H1 (cell line): Measurements from ENCODE around the gene ALDH4A1. TPM values are rescaled to one million over a fixed set of nuclear protein-coding genes. Genes with fewer than 3 reads are reported as not detected.

Experiments
- CTCF ChIA-PET: fragments of 300-600 bp; sonication (Branson Sonifier 250); formaldehyde crosslinking; loops from one replicate; lab custom pipeline; 2021; ENCODE audit not compliant: partially characterized antibody; lab: Charles Lee
- POLR2A ChIA-PET: fragments of 300-600 bp; sonication (Branson Sonifier 250); formaldehyde crosslinking; loops from one replicate; lab custom pipeline; 2021; ENCODE audit warnings: inconsistent platforms; ENCODE audit not compliant: partially characterized antibody; lab: Charles Lee
- DNase-seq, 2 experiments: peaks; one replicate each; pipeline versions ENCODE4 v3.0.0 to v3.0.0-alpha.2; 2010 to 2022; ENCODE audit warnings: low spot score in 2 of 2, low read depth in 1 of 2, mixed read lengths in 1 of 2
- FAIRE-seq: peaks from 2 replicates; lab custom pipeline; 2011; peaks lifted over from hg19 to GRCh38; lab: Jason Lieb, UNC
- H2AFZ ChIP-seq: 2 replicates; pipeline ENCODE4 v1.8.1; 2012; ENCODE audit warnings: low read length, inconsistent platforms
- H2AK5ac ChIP-seq: 2 replicates; pipeline ENCODE4 v1.6.1; 2013; ENCODE audit warnings: low read depth, low read length
- H2BK120ac ChIP-seq: replicated peaks from 2 replicates; pipeline ENCODE3; 2013; ENCODE audit warnings: low read depth, low read length, inconsistent platforms
- H2BK12ac ChIP-seq: 2 replicates; pipeline ENCODE4 v1.6.1; 2013; ENCODE audit warnings: low read depth, low read length
- H2BK15ac ChIP-seq: 2 replicates; pipeline ENCODE4 v1.6.1; 2013; ENCODE audit warnings: low read length
- H2BK20ac ChIP-seq: 2 replicates; pipeline ENCODE4 v1.6.1; 2013; ENCODE audit warnings: low read length
- H2BK5ac ChIP-seq: 2 replicates; pipeline ENCODE4 v1.6.1; 2013; ENCODE audit warnings: low read depth, low read length
- H3K14ac ChIP-seq: 2 replicates; pipeline ENCODE4 v1.6.1; 2013; ENCODE audit warnings: inconsistent platforms; ENCODE audit not compliant: insufficient read length
- H3K18ac ChIP-seq: 2 replicates; pipeline ENCODE4 v1.6.1; 2013; ENCODE audit warnings: low read length; ENCODE audit errors: extremely low read depth
- H3K23ac ChIP-seq: 2 replicates; pipeline ENCODE4 v1.6.1; 2013; ENCODE audit warnings: inconsistent platforms; ENCODE audit not compliant: insufficient read length
- H3K23me2 ChIP-seq: 2 replicates; pipeline ENCODE4 v1.6.1; 2013; ENCODE audit warnings: low read depth, low read length
- H3K27ac ChIP-seq: 2 replicates; pipeline ENCODE4 v1.6.1; 2011; ENCODE audit warnings: low read depth, low read length, inconsistent platforms
- H3K27me3 ChIP-seq, 4 experiments: replicated peaks in 1 of 4; 1 replicate in 1 of 4; 2 replicates in 3 of 4; pipeline versions ENCODE4 v1.6.1 to v1.8.1; 2011 to 2013; ENCODE audit warnings: low read length in 3 of 4, mild to moderate bottlenecking in 3 of 4, inconsistent platforms in 2 of 4, mixed read lengths in 2 of 4, moderate library complexity in 1 of 4; ENCODE audit not compliant: control insufficient read depth in 3 of 4, insufficient read depth in 3 of 4; ENCODE audit errors: extremely low read depth in 1 of 4
- H3K36me3 ChIP-seq, 4 experiments: 2 replicates each; pipeline versions ENCODE4 v1.6.1 to v1.8.1; 2011 to 2013; ENCODE audit warnings: mild to moderate bottlenecking in 4 of 4, low read length in 3 of 4, moderate library complexity in 2 of 4, control low read depth in 1 of 4, inconsistent platforms in 1 of 4; ENCODE audit not compliant: insufficient read depth in 4 of 4, control insufficient read depth in 2 of 4
- H3K4ac ChIP-seq: replicated peaks from 2 replicates; pipeline ENCODE3; 2013; ENCODE audit warnings: low read length, low read depth, mixed read lengths, inconsistent platforms; ENCODE audit not compliant: insufficient read length
- H3K4me1 ChIP-seq, 4 experiments: replicated peaks in 1 of 4; 1 replicate in 1 of 4; 2 replicates in 3 of 4; pipeline versions ENCODE4 v1.6.1 to v1.8.1; 2011 to 2013; ENCODE audit warnings: low read length in 3 of 4, inconsistent platforms in 2 of 4, mixed read lengths in 1 of 4; ENCODE audit not compliant: insufficient read depth in 4 of 4, control insufficient read depth in 3 of 4
- H3K4me2 ChIP-seq, 2 experiments: 2 replicates each; pipeline versions ENCODE4 v1.6.1 to v1.8.1; 2011 to 2013; ENCODE audit warnings: low read depth in 2 of 2, low read length in 2 of 2, control low read depth in 1 of 2, inconsistent platforms in 1 of 2, mild to moderate bottlenecking in 1 of 2; ENCODE audit not compliant: insufficient read depth in 1 of 2
- H3K4me3 ChIP-seq, 4 experiments: fragments of 200-600, 300-600 bp in 1 of 4; sonication (generic), shearing (Covaris generic), sonication (Bioruptor Twin) in 1 of 4; 2 replicates each; pipeline versions ENCODE4 v1.5.1 to v1.8.1; 2011 to 2016; ENCODE audit warnings: low read length in 4 of 4, low read depth in 3 of 4, control low read depth in 2 of 4, inconsistent platforms in 2 of 4, mild to moderate bottlenecking in 2 of 4, mixed read lengths in 1 of 4, moderate library complexity in 1 of 4; ENCODE audit not compliant: insufficient read depth in 2 of 4; ENCODE audit errors: extremely low read depth in 1 of 4
- H3K56ac ChIP-seq: replicated peaks from 2 replicates; pipeline ENCODE3; 2013; ENCODE audit warnings: low read depth, mild to moderate bottlenecking, mixed read lengths, low read length, inconsistent platforms; ENCODE audit not compliant: insufficient read length
- H3K79me1 ChIP-seq: 2 replicates; pipeline ENCODE4 v1.6.1; 2013; ENCODE audit warnings: low read depth, low read length, control low read depth
- H3K79me2 ChIP-seq, 2 experiments: 2 replicates each; pipeline versions ENCODE4 v1.6.1 to v1.8.1; 2012 to 2013; ENCODE audit warnings: low read length in 2 of 2, mild to moderate bottlenecking in 2 of 2, inconsistent platforms in 1 of 2; ENCODE audit not compliant: insufficient read depth in 2 of 2, control insufficient read depth in 1 of 2
- H3K9ac ChIP-seq, 4 experiments: replicated peaks in 1 of 4; 1 replicate in 1 of 4; 2 replicates in 3 of 4; pipeline versions ENCODE4 v1.6.1 to v1.8.1; 2011 to 2013; ENCODE audit warnings: low read depth in 3 of 4, low read length in 3 of 4, control low read depth in 2 of 4, mild to moderate bottlenecking in 2 of 4, moderate library complexity in 2 of 4, inconsistent platforms in 1 of 4; ENCODE audit errors: extremely low read depth in 1 of 4
- H3K9me3 ChIP-seq, 2 experiments: 2 replicates each; pipeline versions ENCODE4 v1.6.1 to v1.8.1; 2012 to 2013; ENCODE audit warnings: mild to moderate bottlenecking in 2 of 2, moderate library complexity in 2 of 2, control low read depth in 1 of 2, inconsistent platforms in 1 of 2, low read depth in 1 of 2, low read length in 1 of 2, mixed read lengths in 1 of 2; ENCODE audit not compliant: insufficient read depth in 2 of 2
- H4K20me1 ChIP-seq, 2 experiments: replicated peaks in 1 of 2; 2 replicates each; pipeline versions ENCODE3 to v1.8.1; 2011 to 2013; ENCODE audit warnings: inconsistent platforms in 2 of 2, low read length in 2 of 2, mild to moderate bottlenecking in 1 of 2; ENCODE audit not compliant: insufficient read depth in 2 of 2, control insufficient read depth in 1 of 2
- H4K5ac ChIP-seq: 2 replicates; pipeline ENCODE4 v1.6.1; 2013; ENCODE audit warnings: low read length, low read depth, mixed read lengths, inconsistent platforms; ENCODE audit not compliant: insufficient read length
- H4K8ac ChIP-seq: 2 replicates; pipeline ENCODE4 v1.8.0; 2013; ENCODE audit warnings: mild to moderate bottlenecking, moderate library complexity, low read length, inconsistent platforms; ENCODE audit not compliant: insufficient read depth; ENCODE audit errors: extremely low read depth
- H4K91ac ChIP-seq: replicated peaks from 2 replicates; pipeline ENCODE3; 2013; ENCODE audit warnings: low read length, mixed read lengths, inconsistent platforms; ENCODE audit not compliant: insufficient read length
- CTCF ChIP-seq, 3 experiments: IDR thresholded peaks; 1 replicate in 2 of 3; 2 replicates in 1 of 3; pipeline versions ENCODE4 v1.5.1 to v1.6.1; 2011; ENCODE audit warnings: low read length in 3 of 3, mild to moderate bottlenecking in 3 of 3, inconsistent platforms in 2 of 3, low read depth in 1 of 3, moderate library complexity in 1 of 3; ENCODE audit not compliant: insufficient read depth in 1 of 3; ENCODE audit errors: control extremely low read depth in 1 of 3
- FOSL1 ChIP-seq: IDR thresholded peaks from 2 replicates; pipeline ENCODE4 v1.6.1; 2011; ENCODE audit warnings: mild to moderate bottlenecking, low read depth, low read length, moderate library complexity; ENCODE audit not compliant: insufficient read depth
- HDAC2 ChIP-seq, 2 experiments: fragments of 300-600 bp in 1 of 2; sonication (generic) in 1 of 2; IDR thresholded peaks; 2 replicates each; pipeline ENCODE4 v1.6.1; 2011 to 2012; ENCODE audit warnings: low read depth in 2 of 2, low read length in 2 of 2, mild to moderate bottlenecking in 2 of 2, moderate library complexity in 2 of 2, borderline replicate concordance in 1 of 2, inconsistent platforms in 1 of 2
- JUND ChIP-seq: IDR thresholded peaks from 2 replicates; pipeline ENCODE4 v1.6.1; 2011; ENCODE audit warnings: mild to moderate bottlenecking, improper control_type of control experiment, low read length
- PHF8 ChIP-seq: fragments of 200-600 bp; sonication (generic); conservative IDR thresholded peaks from 2 replicates; pipeline ENCODE4 v1.7.1; 2012; ENCODE audit warnings: low read depth, mild to moderate bottlenecking, inconsistent platforms, low read length, moderate library complexity
- RFX5 ChIP-seq: IDR thresholded peaks from 2 replicates; pipeline ENCODE4 v1.6.1; 2011; ENCODE audit warnings: low read depth, low read length, improper control_type of control experiment, borderline replicate concordance
- SIRT6 ChIP-seq: IDR thresholded peaks from one replicate; pipeline ENCODE4 v1.7.1; 2012; ENCODE audit warnings: low read length, inconsistent platforms
- TBP ChIP-seq: IDR thresholded peaks from 2 replicates; pipeline ENCODE4 v1.6.1; 2011; ENCODE audit warnings: low read depth, low read length, improper control_type of control experiment
- WGBS, 2 experiments: shearing (Covaris generic) in 1 of 2; methylation state at CpG; one replicate each; pipeline versions ENCODE4 v1.1.6 to v1.1.7; 2013 to 2015; ENCODE audit warnings: low lambda C conversion rate in 2 of 2, mixed read lengths in 2 of 2, inconsistent platforms in 1 of 2, low coverage in 1 of 2, missing lambda C conversion rate in 1 of 2; ENCODE audit not compliant: insufficient replicate concordance in 2 of 2, insufficient coverage in 1 of 2, insufficient read length in 1 of 2; ENCODE audit errors: extremely low coverage in 1 of 2, missing lambda C conversion rate in 1 of 2; 5-methylcytosine and 5-hydroxymethylcytosine counted together
- polyA plus RNA-seq, 7 experiments: library from polyadenylated mRNA; depleted of rRNA in 3 of 7; stranded (reverse) in 5 of 7; unstranded in 2 of 7; fragments of >200 nt in 5 of 7; fragments of 200-250 nt in 2 of 7; gene quantifications; 1 replicate in 5 of 7; 2 replicates in 1 of 7; 4 replicates in 1 of 7; pipeline versions ENCODE4 v1.2.1 to v1.2.3, GENCODE V29; 2011 to 2013; ENCODE audit warnings: missing spikeins in 2 of 7, mixed read lengths in 2 of 7
- total RNA-seq: library from RNA; stranded (reverse); fragmentation: NEBNext Ultra II Directional; extraction: Animal tissue kit (Norgen Biotek cat#: 25700); gene quantifications from 2 replicates; pipeline ENCODE4 v1.2.1, GENCODE V29; 2021

ALDH4A1 gene
- total and polyA plus RNA-seq, 2 of the 8 experiments (the other 6 are each of a cell fraction or from before 2014, with no cell fraction given): 30.3 to 35.9 TPM

- no peak overlapping the region for H3K4me2 ChIP-seq
- no peak overlapping the region for H3K27ac ChIP-seq
- ChIA-PET POLR2A (interaction anchor here (0.7 to 1.4 kb wide), 4 partner anchors 13 to 175 kb away, joined by 3 to 4 read pairs (median 4); no protein-coding TSS in a partner anchor), CTCF (interaction anchor here (0.6 to 10.0 kb wide), 17 partner anchors 9 to 346 kb away, joined by 3 to 109 read pairs (median 3); no protein-coding TSS in a partner anchor)
- no peak overlapping the region for H3K14ac ChIP-seq
- H3K9me3 ChIP-seq: no peaks in the 10 kb centered on the region
- H2AFZ ChIP-seq: no peak overlapping the region
- H2BK120ac ChIP-seq: no peak overlapping the region
- H2BK15ac ChIP-seq: no peak overlapping the region; the same call in 1 of the 2 replicates
- H2AK5ac ChIP-seq: no peak overlapping the region
- H3K56ac ChIP-seq: no peak overlapping the region
- no peak overlapping the region for H2BK5ac ChIP-seq
- H3K23ac ChIP-seq: no peak overlapping the region
- no peak overlapping the region for H3K9ac ChIP-seq
- H3K36me3 ChIP-seq: no peaks in the 10 kb centered on the region
- H3K79me2 ChIP-seq: no peaks in the 10 kb centered on the region
- no peaks in the 10 kb centered on the region for H3K27me3 ChIP-seq
- 86% methylated on average over 11 of the region's 12 CpGs; no CpG with 5 or more reads in 1 of the 2 experiments for WGBS, 2 experiments
- H3K79me1 ChIP-seq: peaks cover 5% of the 10 kb centered on the region
- H3K4me3 ChIP-seq: no peak overlapping the region
- no peak overlapping the region for H2BK12ac ChIP-seq
- H4K20me1 ChIP-seq: no peaks in the 10 kb centered on the region
- no peak overlapping the region; the same call in 1 of the 2 replicates for H3K18ac ChIP-seq
- no peak overlapping the region for H4K91ac ChIP-seq
- no peak overlapping the region for H3K4ac ChIP-seq
- DNase-seq (no peak), FAIRE-seq (no peak)
- H4K8ac ChIP-seq: no peak overlapping the region
- H2BK20ac ChIP-seq: no peak overlapping the region
- no peak overlapping the region for H4K5ac ChIP-seq
- peaks cover 0 to 18% (median 10%) of the 10 kb centered on the region in 4 experiments; a peak in 6 of 7 replicates for H3K4me1 ChIP-seq
- H3K23me2 ChIP-seq: peaks cover 7% of the 10 kb centered on the region; the same call in 1 of the 2 replicates
- TF ChIP-seq TBP (no peak), HDAC2 (IDR thresholded peaks at IDR 0.05; ENCODE audit: borderline replicate concordance in 1 of 2, low read depth in 2 of 2, low read length in 2 of 2) (no peak), CTCF (IDR thresholded peaks at IDR 0.05; ENCODE audit: control extremely low read depth in 1 of 3, insufficient read depth in 1 of 3, low read depth in 1 of 3, low read length in 3 of 3) (no peak), FOSL1 (no peak), RFX5 (no peak), JUND (no peak), SIRT6 (no peak), PHF8 (no peak)
Measured at GRCh38 chr1:18927654-18928272, 25.4 kb upstream of the ALDH4A1 start.
